ENCODE measurements around the gene COPS9.

COPS9 gene

GRCh38 chr2:240161087-240161750, 25.1 kb upstream of the COPS9 start:
- no peaks in the 10 kb centered on the region for H3K9me3 ChIP-seq (ENCODE audit: severe bottlenecking)
- H3K36me3 ChIP-seq: no peaks in the 10 kb centered on the region
- no peak overlapping the region for H3K27ac ChIP-seq
- H3K4me3 ChIP-seq (ENCODE audit: low read depth, low read length): no peak overlapping the region
- no peak for TF ChIP-seq CTCF (IDR thresholded peaks at IDR 0.05; ENCODE audit: low read depth, low read length)
- no peak for DNase-seq
- H3K27me3 ChIP-seq (ENCODE audit: insufficient read depth, low read depth, severe bottlenecking): no peaks in the 10 kb centered on the region

- no peaks in the 10 kb centered on the region for H3K9me3 ChIP-seq (ENCODE audit: severe bottlenecking)
- no peak for TF ChIP-seq CTCF (IDR thresholded peaks at IDR 0.05; ENCODE audit: low read depth, low read length)
- no peak for DNase-seq
- no peak overlapping the region for H3K27ac ChIP-seq
- H3K4me3 ChIP-seq (ENCODE audit: low read depth, low read length): no peak overlapping the region
- H3K27me3 ChIP-seq (ENCODE audit: insufficient read depth, low read depth, severe bottlenecking): no peaks in the 10 kb centered on the region
- H3K36me3 ChIP-seq: no peaks in the 10 kb centered on the region
These were observed 24.4 kb upstream of the COPS9 start for GRCh38 chr2:240160291-240161086.

GRCh38 chr2:240159251-240159839, 23.2 kb upstream of the COPS9 start:
- Histone ChIP-seq H3K36me3 (no peaks in the 10 kb centered on the region), H3K27me3 (ENCODE audit: insufficient read depth, low read depth, severe bottlenecking) (no peaks in the 10 kb centered on the region), H3K27ac (no peak overlapping the region), H3K9me3 (ENCODE audit: severe bottlenecking) (no peaks in the 10 kb centered on the region), H3K4me3 (ENCODE audit: low read depth, low read length) (no peak overlapping the region)
- TF ChIP-seq CTCF (IDR thresholded peaks at IDR 0.05; ENCODE audit: low read depth, low read length): no peak
- no peak for DNase-seq

GRCh38 chr2:240157147-240157470, 21.0 kb upstream of the COPS9 start:
- H3K27ac ChIP-seq: no peak overlapping the region
- H3K4me3 ChIP-seq (ENCODE audit: low read depth, low read length): no peak overlapping the region
- H3K9me3 ChIP-seq (ENCODE audit: severe bottlenecking): no peaks in the 10 kb centered on the region
- no peak for DNase-seq
- no peak for TF ChIP-seq CTCF (IDR thresholded peaks at IDR 0.05; ENCODE audit: low read depth, low read length)
- H3K36me3 ChIP-seq: no peaks in the 10 kb centered on the region
- H3K27me3 ChIP-seq (ENCODE audit: insufficient read depth, low read depth, severe bottlenecking): no peaks in the 10 kb centered on the region

GRCh38 chr2:240156435-240157146, 20.5 kb upstream of the COPS9 start:
- H3K4me3 ChIP-seq (ENCODE audit: low read depth, low read length): no peak overlapping the region
- no peak overlapping the region for H3K27ac ChIP-seq
- H3K9me3 ChIP-seq (ENCODE audit: severe bottlenecking): no peaks in the 10 kb centered on the region
- no peaks in the 10 kb centered on the region for H3K27me3 ChIP-seq (ENCODE audit: insufficient read depth, low read depth, severe bottlenecking)
- DNase-seq: no peak
- no peaks in the 10 kb centered on the region for H3K36me3 ChIP-seq
- TF ChIP-seq CTCF (IDR thresholded peaks at IDR 0.05; ENCODE audit: low read depth, low read length): no peak
